K562 treated with DMSO at 1 percent for 48 hours (cell line): ENCODE measurements around the gene LRRK1. TPM values are rescaled to one million over a fixed set of nuclear protein-coding genes. Genes with fewer than 3 reads are reported as not detected.

Experiments used
- total RNA-seq: library from RNA; unstranded; fragments of 300-600 nt; gene quantifications from 2 replicates; pipeline ENCODE4 v1.2.3, GENCODE V29; 2022; ENCODE audit warnings: low replicate concordance; ENCODE audit errors: extremely low read depth

The LRRK1 gene, protein sequence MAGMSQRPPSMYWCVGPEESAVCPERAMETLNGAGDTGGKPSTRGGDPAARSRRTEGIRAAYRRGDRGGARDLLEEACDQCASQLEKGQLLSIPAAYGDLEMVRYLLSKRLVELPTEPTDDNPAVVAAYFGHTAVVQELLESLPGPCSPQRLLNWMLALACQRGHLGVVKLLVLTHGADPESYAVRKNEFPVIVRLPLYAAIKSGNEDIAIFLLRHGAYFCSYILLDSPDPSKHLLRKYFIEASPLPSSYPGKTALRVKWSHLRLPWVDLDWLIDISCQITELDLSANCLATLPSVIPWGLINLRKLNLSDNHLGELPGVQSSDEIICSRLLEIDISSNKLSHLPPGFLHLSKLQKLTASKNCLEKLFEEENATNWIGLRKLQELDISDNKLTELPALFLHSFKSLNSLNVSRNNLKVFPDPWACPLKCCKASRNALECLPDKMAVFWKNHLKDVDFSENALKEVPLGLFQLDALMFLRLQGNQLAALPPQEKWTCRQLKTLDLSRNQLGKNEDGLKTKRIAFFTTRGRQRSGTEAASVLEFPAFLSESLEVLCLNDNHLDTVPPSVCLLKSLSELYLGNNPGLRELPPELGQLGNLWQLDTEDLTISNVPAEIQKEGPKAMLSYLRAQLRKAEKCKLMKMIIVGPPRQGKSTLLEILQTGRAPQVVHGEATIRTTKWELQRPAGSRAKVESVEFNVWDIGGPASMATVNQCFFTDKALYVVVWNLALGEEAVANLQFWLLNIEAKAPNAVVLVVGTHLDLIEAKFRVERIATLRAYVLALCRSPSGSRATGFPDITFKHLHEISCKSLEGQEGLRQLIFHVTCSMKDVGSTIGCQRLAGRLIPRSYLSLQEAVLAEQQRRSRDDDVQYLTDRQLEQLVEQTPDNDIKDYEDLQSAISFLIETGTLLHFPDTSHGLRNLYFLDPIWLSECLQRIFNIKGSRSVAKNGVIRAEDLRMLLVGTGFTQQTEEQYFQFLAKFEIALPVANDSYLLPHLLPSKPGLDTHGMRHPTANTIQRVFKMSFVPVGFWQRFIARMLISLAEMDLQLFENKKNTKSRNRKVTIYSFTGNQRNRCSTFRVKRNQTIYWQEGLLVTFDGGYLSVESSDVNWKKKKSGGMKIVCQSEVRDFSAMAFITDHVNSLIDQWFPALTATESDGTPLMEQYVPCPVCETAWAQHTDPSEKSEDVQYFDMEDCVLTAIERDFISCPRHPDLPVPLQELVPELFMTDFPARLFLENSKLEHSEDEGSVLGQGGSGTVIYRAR (N-terminal part only)
- total RNA-seq = not detected in 2 replicates

GRCh38 chr15:100918690-100919480, at the start of gene LRRK1:
Gene LRRK1, plus strand, starts transcription at chr15:100919357. Its CDS starts 5,276 bp downstream, at chr15:100924633.

DNA sequence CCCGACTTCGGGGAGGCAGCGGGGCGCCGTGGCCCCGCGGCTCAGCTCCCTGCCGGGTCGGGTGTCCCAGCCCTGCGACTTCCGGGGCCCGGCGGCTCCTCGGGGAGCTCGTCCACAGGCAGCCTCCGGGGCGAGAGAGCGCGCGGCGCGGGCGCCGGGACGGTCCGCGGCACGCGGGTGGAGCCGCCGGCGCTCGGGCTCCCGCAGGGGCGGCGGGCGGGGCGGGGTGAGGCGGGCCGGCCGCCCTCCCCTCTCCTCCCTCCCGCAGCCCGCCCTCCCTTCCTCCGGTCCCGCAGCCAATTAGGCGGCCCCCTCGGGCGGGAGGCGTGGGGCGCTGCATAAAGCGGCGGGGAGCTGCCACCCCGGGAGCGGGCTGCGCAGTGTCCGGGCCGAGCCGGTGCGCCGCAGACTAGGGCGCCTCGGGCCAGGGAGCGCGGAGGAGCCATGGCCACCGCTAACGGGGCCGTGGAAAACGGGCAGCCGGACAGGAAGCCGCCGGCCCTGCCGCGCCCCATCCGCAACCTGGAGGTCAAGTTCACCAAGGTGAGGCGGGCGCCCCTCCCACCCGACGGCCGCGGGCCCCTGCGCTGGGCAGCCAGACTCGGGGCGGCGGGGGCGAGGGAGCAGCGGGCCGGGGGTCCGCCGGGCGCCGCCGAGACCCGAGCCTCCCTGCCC, 39.6 kb upstream of the LRRK1 start, which contains the start of gene ALDH1A3:
ALDH1A3 (plus strand) TSS at position 368 of the 675 bp plus-strand sequence; CDS start at position 445, 77 bp downstream.

Other genes starting within 250 kb of the LRRK1 start
- gene ALDH1A3, start 39.5 kb upstream of the LRRK1 start, total RNA-seq = not detected in 2 replicates